Thyroid gland (tissue), 4 donors: Measurements from ENCODE around the gene PCGF3.

ENCODE experiments used
- CTCF ChIP-seq, 6 experiments: fragments of 200-600 bp in 3 of 6; fragments of 450-650 bp in 3 of 6; sonication (generic) in 3 of 6; IDR thresholded peaks; one replicate each; pipeline ENCODE4 v1.5.1; 2016 to 2019; ENCODE audit warnings: antibody characterized with exemption in 6 of 6, mild to moderate bottlenecking in 2 of 6, inconsistent platforms in 1 of 6, moderate library complexity in 1 of 6
- POLR2A ChIP-seq, 2 donors: fragments of 450-650 bp; IDR thresholded peaks; one replicate each; pipeline ENCODE4 v1.6.1; 2017; ENCODE audit warnings: antibody characterized with exemption in 2 of 2, mild to moderate bottlenecking in 2 of 2, moderate library complexity in 1 of 2

- TF ChIP-seq CTCF (IDR thresholded peaks at IDR 0.05) = no peak
- TF ChIP-seq POLR2A (IDR thresholded peaks at IDR 0.05) = no peak
These were observed 40.3 kb upstream of the PCGF3 start for GRCh38 chr4:665381-665750.
